Bronchial epithelial cell (primary cell): Measurements from ENCODE around the gene MYH11. TPM values are rescaled to one million over a fixed set of nuclear protein-coding genes. Genes with fewer than 3 reads are reported as not detected.
"Not testable (repeated sequence)": the region's sequence is repeated elsewhere in the genome, so short reads cannot be mapped to it uniquely, and the experiment has no call there.

Experiments used
- DNase-seq: peaks from one replicate; pipeline ENCODE4 v3.0.0-alpha.2; 2010; ENCODE audit warnings: low read depth
- FAIRE-seq: peaks from 2 replicates; lab custom pipeline; 2011; peaks lifted over from hg19 to GRCh38; lab: Jason Lieb, UNC
- H3K27me3 ChIP-seq: 2 replicates; pipeline ENCODE4 v1.5.1; 2011; ENCODE audit warnings: low read length; ENCODE audit not compliant: control insufficient read depth, insufficient read depth
- H3K36me3 ChIP-seq: 2 replicates; pipeline ENCODE4 v1.5.1; 2011; ENCODE audit warnings: low read length; ENCODE audit not compliant: control insufficient read depth, insufficient read depth
- H3K4me3 ChIP-seq: 2 replicates; pipeline ENCODE4 v1.5.1; 2011; ENCODE audit warnings: mild to moderate bottlenecking, low read depth, low read length, control low read depth
- total RNA-seq: library from RNA; depleted of rRNA; stranded (reverse); fragments of >200 nt; gene quantifications from 2 replicates; pipeline ENCODE4 v1.2.1, GENCODE V29; 2014
- TF ChIP-seq, protein P1 (sequence below): IDR thresholded peaks from 2 replicates; pipeline ENCODE4 v1.5.1; 2011; ENCODE audit warnings: mild to moderate bottlenecking, moderate library complexity, low read length, control low read depth, inconsistent platforms; ENCODE audit not compliant: insufficient read depth, severe bottlenecking

The MYH11 gene
- total RNA-seq, 1 donor from 2014 or later = under 0.01 TPM

DNA sequence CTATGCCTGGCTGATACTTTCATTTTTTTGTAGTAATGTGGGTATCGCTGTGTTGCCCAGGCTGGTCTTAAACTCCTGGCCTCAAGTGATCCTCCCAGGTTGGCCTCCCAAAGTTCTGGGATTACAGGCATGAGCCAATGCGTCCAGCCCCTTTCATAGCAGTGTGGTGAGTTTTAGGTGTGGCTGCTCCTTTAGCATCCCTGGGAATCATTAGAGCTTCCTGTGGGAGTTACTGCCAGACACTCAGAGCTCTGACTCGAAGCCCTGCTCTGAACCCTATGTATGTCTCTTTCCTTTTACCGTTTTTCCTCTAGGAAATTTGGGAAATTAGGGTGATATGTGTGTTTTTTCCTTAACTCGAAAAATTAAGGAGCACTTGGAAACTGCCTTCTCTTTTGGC lies 162.3 kb downstream of the MYH11 start:
- Histone ChIP-seq H3K36me3 (peaks cover 37% of the 10 kb centered on the region), H3K27me3 (no peaks in the 10 kb centered on the region), H3K4me3 (no peak overlapping the region)
- TF ChIP-seq, protein P1, sequence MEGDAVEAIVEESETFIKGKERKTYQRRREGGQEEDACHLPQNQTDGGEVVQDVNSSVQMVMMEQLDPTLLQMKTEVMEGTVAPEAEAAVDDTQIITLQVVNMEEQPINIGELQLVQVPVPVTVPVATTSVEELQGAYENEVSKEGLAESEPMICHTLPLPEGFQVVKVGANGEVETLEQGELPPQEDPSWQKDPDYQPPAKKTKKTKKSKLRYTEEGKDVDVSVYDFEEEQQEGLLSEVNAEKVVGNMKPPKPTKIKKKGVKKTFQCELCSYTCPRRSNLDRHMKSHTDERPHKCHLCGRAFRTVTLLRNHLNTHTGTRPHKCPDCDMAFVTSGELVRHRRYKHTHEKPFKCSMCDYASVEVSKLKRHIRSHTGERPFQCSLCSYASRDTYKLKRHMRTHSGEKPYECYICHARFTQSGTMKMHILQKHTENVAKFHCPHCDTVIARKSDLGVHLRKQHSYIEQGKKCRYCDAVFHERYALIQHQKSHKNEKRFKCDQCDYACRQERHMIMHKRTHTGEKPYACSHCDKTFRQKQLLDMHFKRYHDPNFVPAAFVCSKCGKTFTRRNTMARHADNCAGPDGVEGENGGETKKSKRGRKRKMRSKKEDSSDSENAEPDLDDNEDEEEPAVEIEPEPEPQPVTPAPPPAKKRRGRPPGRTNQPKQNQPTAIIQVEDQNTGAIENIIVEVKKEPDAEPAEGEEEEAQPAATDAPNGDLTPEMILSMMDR = no peak
- DNase-seq (no peak), FAIRE-seq (no peak)

DNA sequence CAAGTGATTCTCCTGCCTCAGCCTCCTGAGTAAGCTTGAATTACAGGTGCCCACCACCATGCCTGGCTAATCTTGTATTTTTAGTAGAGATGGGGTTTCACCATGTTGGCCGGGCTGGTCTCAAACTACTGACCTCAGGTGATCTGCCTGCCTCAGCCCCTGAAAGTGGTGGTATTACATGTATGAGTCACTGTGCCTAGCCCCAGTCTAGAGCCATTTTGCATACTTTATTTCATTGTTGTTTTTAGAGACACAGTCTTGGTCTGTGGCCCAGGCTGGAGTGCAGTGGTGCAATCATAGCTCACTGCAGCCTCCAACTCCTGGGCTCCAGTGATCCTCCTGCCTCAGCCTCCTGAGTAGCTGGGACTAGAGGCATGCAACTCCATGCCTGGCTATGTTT lies 164.3 kb downstream of the MYH11 start:
- not testable (repeated sequence) for FAIRE-seq, H3K27me3 ChIP-seq, DNase-seq, H3K4me3 ChIP-seq
- peaks cover 36% of the 10 kb centered on the region for H3K36me3 ChIP-seq

DNA sequence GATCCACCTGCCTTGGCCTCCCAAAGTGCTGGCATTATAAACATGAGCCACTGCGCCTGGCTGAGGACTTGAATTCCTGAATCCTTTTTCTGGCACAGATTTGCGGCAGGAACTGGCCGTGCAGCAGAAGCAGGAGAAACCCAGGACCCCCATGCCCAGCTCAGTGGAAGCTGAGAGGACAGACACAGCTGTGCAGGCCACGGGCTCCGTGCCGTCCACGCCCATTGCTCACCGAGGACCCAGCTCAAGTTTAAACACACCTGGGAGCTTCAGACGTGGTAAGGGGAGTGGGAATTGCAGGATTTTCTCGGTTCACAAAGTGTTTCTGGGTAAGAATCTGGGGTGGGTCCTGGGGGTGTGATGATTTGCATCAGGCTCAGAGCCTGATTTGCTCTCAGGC lies 165.8 kb downstream of the MYH11 start:
- Histone ChIP-seq H3K27me3 (no peaks in the 10 kb centered on the region), H3K4me3 (no peak overlapping the region), H3K36me3 (peaks cover 39% of the 10 kb centered on the region)
- TF ChIP-seq, protein P1 = no peak
- DNase-seq (no peak), FAIRE-seq (no peak)

DNA sequence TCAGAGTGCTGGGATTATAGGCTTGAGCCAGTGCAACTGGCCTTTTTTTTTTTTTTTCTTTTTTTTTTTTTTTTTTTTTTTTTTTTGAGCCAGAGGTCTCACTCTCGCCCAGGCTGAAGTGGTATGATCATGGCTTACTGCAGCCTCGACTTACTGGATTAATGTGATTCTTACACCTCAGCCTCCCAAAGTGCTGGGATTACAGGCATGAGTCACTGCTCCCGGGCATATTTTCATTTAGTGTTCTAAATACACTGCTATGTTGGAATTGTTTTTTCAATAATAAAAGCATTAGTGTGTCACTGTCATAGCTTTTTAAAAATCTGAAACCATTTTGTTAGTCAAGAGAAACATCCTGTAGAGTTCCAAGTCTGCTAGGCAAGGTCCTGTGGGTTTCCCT lies 166.5 kb downstream of the MYH11 start:
- TF ChIP-seq, protein P1 = no peak
- FAIRE-seq = no peak
- DNase-seq = no peak
- Histone ChIP-seq H3K27me3 (no peaks in the 10 kb centered on the region), H3K36me3 (peaks cover 38% of the 10 kb centered on the region), H3K4me3 (no peak overlapping the region)

DNA sequence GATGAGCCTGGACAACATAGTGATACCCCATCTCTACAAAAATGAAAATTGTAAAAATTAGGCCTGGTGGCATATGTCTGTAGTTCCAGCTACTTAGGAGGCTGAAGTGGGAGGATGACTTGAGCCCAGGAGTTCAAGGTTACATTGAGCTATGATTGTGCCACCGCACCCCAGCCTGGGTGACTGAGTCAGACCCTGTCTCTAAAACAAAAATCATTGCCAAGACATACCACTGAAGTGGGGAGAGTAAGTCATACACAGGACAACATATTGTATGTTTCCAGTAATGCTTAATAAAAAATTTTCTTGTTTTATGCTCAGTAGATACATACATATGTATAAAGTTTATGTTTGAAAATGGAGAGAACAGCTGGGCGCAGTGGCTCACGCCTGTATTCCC lies 167.5 kb downstream of the MYH11 start:
- TF ChIP-seq, protein P1 = no peak
- no peak for FAIRE-seq
- peaks cover 37% of the 10 kb centered on the region for H3K36me3 ChIP-seq
- DNase-seq = no peak
- no peak overlapping the region for H3K4me3 ChIP-seq
- H3K27me3 ChIP-seq = no peaks in the 10 kb centered on the region

DNA sequence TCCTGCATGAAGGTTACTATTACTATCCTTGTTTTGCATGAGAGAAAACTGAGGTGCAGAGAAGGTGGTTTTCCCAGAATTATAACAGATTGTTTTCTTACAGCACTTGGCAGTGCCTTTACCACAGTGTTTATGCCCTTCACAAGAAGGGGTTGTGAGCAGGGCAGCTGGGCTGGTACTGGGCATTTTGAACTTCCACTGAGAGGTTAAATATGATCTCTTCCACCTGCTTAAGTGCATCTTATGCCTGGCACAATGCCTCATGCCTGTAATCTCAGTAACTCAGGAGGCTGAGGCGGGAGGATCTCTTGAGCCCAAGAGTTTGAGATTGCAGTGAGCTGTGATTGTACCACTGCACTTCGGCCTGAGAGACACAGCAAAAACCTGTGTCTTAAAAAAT lies 170.5 kb downstream of the MYH11 start:
- TF ChIP-seq, protein P1 = no peak
- Histone ChIP-seq H3K4me3 (no peak overlapping the region), H3K27me3 (no peaks in the 10 kb centered on the region), H3K36me3 (peaks cover 27% of the 10 kb centered on the region)
- no peak for DNase-seq
- no peak for FAIRE-seq
